Calu3 (cell line): ENCODE data around the gene MYH9. TPM values are rescaled to one million over a fixed set of nuclear protein-coding genes. Genes with fewer than 3 reads are reported as not detected.

ENCODE experiments used
- BruUV-seq: library from RNA; stranded (reverse); fragments of 400-500 nt; replicated peaks from 2 replicates; lab custom pipeline; 2021; lab: Mats Ljungman, UMichigan
- CTCF ChIA-PET: fragments of 300-600 bp; sonication (Branson Sonifier 250); formaldehyde crosslinking; loops from one replicate; lab custom pipeline; 2022; ENCODE audit warnings: antibody characterized with exemption; lab: Charles Lee
- DNase-seq: peaks from one replicate; pipeline ENCODE4 v3.0.0; 2022
- H3K27ac Mint-ChIP-seq: one replicate; pipeline ENCODE4 v1.8.0; 2022; ENCODE audit warnings: mixed read lengths; ENCODE audit not compliant: unreplicated experiment
- H3K27me3 Mint-ChIP-seq: one replicate; pipeline ENCODE4 v1.8.0; 2022; ENCODE audit warnings: mixed read lengths; ENCODE audit not compliant: unreplicated experiment
- H3K36me3 Mint-ChIP-seq: one replicate; pipeline ENCODE4 v1.8.0; 2022; ENCODE audit warnings: mild to moderate bottlenecking, moderate library complexity, mixed read lengths; ENCODE audit not compliant: insufficient read depth, unreplicated experiment
- H3K4me1 Mint-ChIP-seq: one replicate; pipeline ENCODE4 v1.8.0; 2022; ENCODE audit warnings: mild to moderate bottlenecking, low read depth, mixed read lengths; ENCODE audit not compliant: unreplicated experiment
- H3K4me3 Mint-ChIP-seq: one replicate; pipeline ENCODE4 v1.8.0; 2022; ENCODE audit warnings: mild to moderate bottlenecking, low read depth, moderate library complexity, mixed read lengths; ENCODE audit not compliant: unreplicated experiment
- H3K9me3 Mint-ChIP-seq: one replicate; pipeline ENCODE4 v1.8.0; 2022; ENCODE audit warnings: low read depth, mixed read lengths; ENCODE audit not compliant: unreplicated experiment
- intact Hi-C: fragments of 100-400 bp; cut with micrococcal nuclease; formaldehyde crosslinking; loops from one replicate; pipeline ENCODE4 v1.10.0; 2022; ENCODE audit not compliant: unreplicated experiment
- total RNA-seq: library from RNA; stranded (reverse); gene quantifications from 2 replicates; pipeline ENCODE4 v1.2.3, GENCODE V29; 2022
- TF ChIP-seq, protein P1 (sequence below): fragments of 200-600 bp; IDR thresholded peaks from one replicate; pipeline ENCODE4 v1.8.0; 2022; ENCODE audit warnings: antibody characterized with exemption; ENCODE audit not compliant: unreplicated experiment

Gene MYH9
- total RNA-seq, 1 experiment from 2014 or later = 606 TPM

DNA sequence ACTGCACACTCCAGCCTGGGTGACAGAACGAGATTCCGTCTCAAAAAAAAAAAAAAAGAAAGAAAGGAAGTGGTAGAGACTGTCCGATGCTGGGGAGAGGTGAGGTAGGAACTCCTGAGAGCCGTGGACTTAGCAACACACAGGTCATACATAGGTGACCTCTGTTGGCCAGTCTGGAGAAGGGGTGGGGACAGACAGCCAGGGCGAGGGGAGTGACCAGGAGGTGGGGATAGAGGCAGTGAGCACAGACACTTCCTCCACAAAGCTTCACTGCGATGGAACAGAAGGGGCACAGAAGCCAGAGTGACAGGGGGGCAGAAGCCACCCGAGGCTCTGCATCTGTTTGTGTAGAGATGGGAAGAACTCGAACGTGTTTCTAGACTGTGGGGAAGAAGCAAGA is 47.1 kb downstream of the MYH9 start:
- intact Hi-C loops = no loop called here
- peaks cover 64% of the 10 kb centered on the region for H3K4me1 Mint-ChIP-seq
- CTCF ChIA-PET = no interaction called here
- DNase-seq = no peak
- H3K27me3 Mint-ChIP-seq = no peaks in the 10 kb centered on the region
- peaks cover 70% of the 10 kb centered on the region for H3K36me3 Mint-ChIP-seq
- H3K4me3 Mint-ChIP-seq = no peak overlapping the region
- no peaks in the 10 kb centered on the region for H3K9me3 Mint-ChIP-seq
- TF ChIP-seq, protein P1, sequence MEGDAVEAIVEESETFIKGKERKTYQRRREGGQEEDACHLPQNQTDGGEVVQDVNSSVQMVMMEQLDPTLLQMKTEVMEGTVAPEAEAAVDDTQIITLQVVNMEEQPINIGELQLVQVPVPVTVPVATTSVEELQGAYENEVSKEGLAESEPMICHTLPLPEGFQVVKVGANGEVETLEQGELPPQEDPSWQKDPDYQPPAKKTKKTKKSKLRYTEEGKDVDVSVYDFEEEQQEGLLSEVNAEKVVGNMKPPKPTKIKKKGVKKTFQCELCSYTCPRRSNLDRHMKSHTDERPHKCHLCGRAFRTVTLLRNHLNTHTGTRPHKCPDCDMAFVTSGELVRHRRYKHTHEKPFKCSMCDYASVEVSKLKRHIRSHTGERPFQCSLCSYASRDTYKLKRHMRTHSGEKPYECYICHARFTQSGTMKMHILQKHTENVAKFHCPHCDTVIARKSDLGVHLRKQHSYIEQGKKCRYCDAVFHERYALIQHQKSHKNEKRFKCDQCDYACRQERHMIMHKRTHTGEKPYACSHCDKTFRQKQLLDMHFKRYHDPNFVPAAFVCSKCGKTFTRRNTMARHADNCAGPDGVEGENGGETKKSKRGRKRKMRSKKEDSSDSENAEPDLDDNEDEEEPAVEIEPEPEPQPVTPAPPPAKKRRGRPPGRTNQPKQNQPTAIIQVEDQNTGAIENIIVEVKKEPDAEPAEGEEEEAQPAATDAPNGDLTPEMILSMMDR = no peak
- no TSS peak for BruUV-seq
- H3K27ac Mint-ChIP-seq = no peak overlapping the region

DNA sequence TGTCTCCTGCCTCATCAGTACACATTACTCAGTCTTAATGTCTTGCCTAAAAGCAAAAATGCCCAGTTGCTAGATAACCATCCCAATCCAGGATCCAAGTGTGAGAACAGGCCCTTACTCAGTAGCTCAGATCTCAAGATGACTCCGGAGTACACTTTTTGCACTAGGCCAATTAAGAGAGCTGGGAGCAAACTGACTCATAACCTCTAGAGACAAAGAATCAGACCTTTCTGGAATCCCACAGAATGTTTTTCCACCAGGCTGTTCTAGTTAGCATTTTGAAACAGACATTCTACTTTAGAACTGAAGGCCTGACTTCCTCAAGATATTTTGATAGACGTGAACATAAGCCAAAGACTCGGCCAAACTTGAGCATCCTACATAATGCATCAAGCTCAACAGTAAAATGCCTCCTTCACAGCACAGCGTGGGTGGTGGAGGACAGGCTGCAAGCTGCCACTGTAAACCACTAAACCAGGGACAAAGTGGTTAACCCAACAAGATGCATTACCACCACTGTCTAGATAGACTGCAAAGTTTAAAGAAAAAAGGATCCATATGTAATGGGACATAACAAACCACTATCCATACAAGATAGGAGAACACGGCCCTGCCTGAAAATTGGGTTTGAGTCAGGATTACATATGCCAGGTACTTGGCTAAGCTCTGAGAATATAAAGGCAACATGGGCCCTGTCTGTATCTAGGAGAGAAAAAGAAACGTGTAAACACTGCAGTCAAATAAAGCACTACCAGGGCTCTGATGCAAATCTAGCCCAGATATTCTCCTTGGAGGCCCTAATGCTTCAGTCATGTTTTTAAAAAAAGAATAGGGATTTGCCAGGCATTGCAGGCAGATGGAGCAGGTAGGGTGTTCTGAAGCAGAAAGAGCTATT is 48.3 kb downstream of the MYH9 start:
- no peak for DNase-seq
- CTCF ChIA-PET = no interaction called here
- intact Hi-C loops = no loop called here
- H3K36me3 Mint-ChIP-seq = peaks cover 76% of the 10 kb centered on the region
- H3K27ac Mint-ChIP-seq = peak overlapping the region; percentile 12
- BruUV-seq = TSS peak; percentile 13
- H3K4me1 Mint-ChIP-seq = peaks cover 70% of the 10 kb centered on the region
- no peaks in the 10 kb centered on the region for H3K9me3 Mint-ChIP-seq
- H3K27me3 Mint-ChIP-seq = no peaks in the 10 kb centered on the region
- H3K4me3 Mint-ChIP-seq = no peak overlapping the region
- TF ChIP-seq, protein P1 = no peak

DNA sequence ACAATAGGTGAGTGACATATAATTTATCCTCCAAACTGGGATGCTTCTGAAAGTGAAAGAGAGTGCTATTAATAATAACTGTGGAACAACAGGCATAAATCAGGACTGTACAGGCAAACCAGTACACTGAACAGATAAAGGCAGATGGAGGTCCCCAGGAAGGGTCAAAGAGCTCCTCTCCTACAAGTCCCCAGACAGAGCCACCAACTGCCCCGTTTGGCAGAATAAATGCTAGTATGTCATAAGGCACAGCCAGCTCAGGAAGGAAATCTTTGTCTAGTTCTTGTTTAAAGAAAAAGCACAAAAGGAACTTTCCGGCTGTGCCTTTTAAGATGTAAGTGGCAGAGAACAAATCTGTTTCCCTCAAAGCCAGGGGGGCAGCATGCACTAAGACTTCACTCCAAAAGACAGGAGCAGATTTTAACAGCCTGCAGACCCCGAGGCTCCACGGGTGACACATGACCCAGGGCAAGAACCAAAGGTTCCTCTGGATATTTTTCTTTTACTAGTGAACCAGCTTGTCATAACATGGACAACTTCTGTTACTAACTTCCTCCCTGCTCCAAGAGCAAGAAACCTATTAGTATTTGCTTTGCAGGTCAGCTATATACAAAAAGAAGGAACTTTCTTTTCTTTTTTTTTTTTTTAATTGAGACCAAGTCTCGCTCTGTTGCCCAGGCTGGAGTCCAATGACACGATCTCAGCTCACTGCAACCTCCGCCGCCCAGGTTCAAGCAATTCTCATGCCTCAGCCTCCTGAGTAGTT is 50.2 kb downstream of the MYH9 start:
- Mint-ChIP-seq H3K4me3 (no peak overlapping the region), H3K27ac (peak overlapping the region; percentile 25), H3K36me3 (peaks cover 83% of the 10 kb centered on the region), H3K4me1 (peaks cover 70% of the 10 kb centered on the region), H3K27me3 (no peaks in the 10 kb centered on the region), H3K9me3 (no peaks in the 10 kb centered on the region)
- TF ChIP-seq, protein P1 = no peak
- CTCF ChIA-PET = interaction anchor here (0.6 kb wide), 1 partner anchor 104 kb away, joined by 6 read pairs; no protein-coding TSS in a partner anchor
- BruUV-seq = no TSS peak
- no peak for DNase-seq
- intact Hi-C loops = no loop called here

DNA sequence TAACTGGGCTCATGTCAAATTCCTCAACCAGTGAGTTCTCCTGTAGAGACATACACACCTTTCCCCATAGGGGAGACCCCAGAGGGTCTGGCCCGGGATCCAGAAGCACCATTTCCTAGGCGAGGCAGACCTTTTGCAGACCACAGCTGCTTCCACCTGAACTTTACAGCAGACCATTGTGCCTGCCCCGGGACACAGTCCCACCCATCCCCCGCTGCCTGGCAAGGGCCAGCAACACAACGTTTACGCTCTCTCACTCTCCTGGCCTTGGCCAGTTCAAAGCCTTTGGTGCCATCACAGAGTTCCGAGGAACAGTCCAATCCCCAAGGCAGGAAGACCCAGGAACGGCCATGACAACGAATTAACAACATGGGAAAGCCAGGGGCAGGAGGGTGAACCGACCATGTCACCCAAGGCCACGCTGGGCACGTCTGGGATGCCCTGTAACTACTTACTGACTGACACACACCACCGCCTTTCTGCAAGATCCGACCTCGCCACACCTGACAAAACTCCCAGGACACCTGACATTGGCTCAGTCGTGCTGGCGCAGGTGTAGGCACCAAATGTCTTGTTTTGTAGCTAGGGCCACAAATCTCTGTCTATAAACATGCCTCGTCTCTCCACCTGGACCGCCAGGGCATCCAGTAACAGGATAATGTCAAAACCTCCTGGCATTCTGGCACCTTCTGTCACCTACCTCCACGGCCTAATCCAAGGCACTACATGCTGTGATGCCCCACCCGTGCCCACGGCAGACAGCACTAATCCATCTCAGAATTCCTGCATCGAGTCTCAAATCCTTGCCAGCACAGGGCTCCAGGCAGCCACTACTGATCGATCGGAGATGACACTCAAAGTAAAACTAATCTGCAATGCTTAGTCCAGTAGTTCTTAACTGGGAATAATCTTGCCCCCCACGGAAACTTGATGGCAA is 51.3 kb downstream of the MYH9 start:
- Mint-ChIP-seq H3K27me3 (no peaks in the 10 kb centered on the region), H3K4me3 (no peak overlapping the region), H3K27ac (peak overlapping the region; percentile 25), H3K36me3 (peaks cover 91% of the 10 kb centered on the region), H3K9me3 (no peaks in the 10 kb centered on the region), H3K4me1 (peaks cover 77% of the 10 kb centered on the region)
- DNase-seq = no peak
- CTCF ChIA-PET = interaction anchor here (0.6 kb wide), 1 partner anchor 105 kb away, joined by 6 read pairs; no protein-coding TSS in a partner anchor
- BruUV-seq = no TSS peak
- TF ChIP-seq, protein P1 = no peak
- intact Hi-C loops = no loop called here
